GM13977 (cell line): ENCODE measurements around the gene PSENEN.

Experiments
- DNase-seq: peaks from one replicate; pipeline ENCODE4 v3.0.0; 2012; ENCODE audit warnings: low spot score
- CTCF ChIP-seq: IDR thresholded peaks from 2 replicates; pipeline ENCODE4 v1.5.1; 2012; ENCODE audit warnings: mild to moderate bottlenecking, control low read depth; ENCODE audit not compliant: insufficient read depth; ENCODE audit errors: extremely low read depth, missing control alignments
- in situ Hi-C: fragments of 300-500 bp; cut with MboI; formaldehyde crosslinking; loops from one replicate; pipeline ENCODE4 v1.12.0; 2022; ENCODE audit warnings: low sequenced_read_pairs, low pct_unique_long_range_greater_than_20kb, mixed read lengths, inconsistent platforms; ENCODE audit not compliant: unreplicated experiment

Gene PSENEN

GRCh38 chr19:35733180-35734125 lies 12.0 kb upstream of the PSENEN start:
- peak; percentile 23 for DNase-seq
- in situ Hi-C loops: no loop called here
- no peak for TF ChIP-seq CTCF

- TF ChIP-seq CTCF: no peak
- in situ Hi-C loops: no loop called here
- DNase-seq: peak; percentile 16
Observed at GRCh38 chr19:35734273-35734672, 11.2 kb upstream of the PSENEN start.

GRCh38 chr19:35734889-35735288 lies 10.6 kb upstream of the PSENEN start:
- in situ Hi-C loops: no loop called here
- TF ChIP-seq CTCF: no peak
- peak; percentile 15 for DNase-seq

GRCh38 chr19:35736913-35737886 lies 8.3 kb upstream of the PSENEN start:
- TF ChIP-seq CTCF: peak; percentile 34
- in situ Hi-C loops: no loop called here
- peak; percentile 31 for DNase-seq

- TF ChIP-seq CTCF: no peak
- in situ Hi-C loops: no loop called here
- DNase-seq: peak; percentile 9
Observed at GRCh38 chr19:35738021-35738886, 7.2 kb upstream of the PSENEN start.

- DNase-seq: peak; percentile 28
- no peak for TF ChIP-seq CTCF
- in situ Hi-C loops: no loop called here
Observed at GRCh38 chr19:35738887-35739229, 6.6 kb upstream of the PSENEN start.
